Osteocyte (in vitro differentiated cells): ENCODE results near the gene SCAMP3. TPM values are rescaled to one million over a fixed set of nuclear protein-coding genes. Genes with fewer than 3 reads are reported as not detected.

Experiments
- DNase-seq: peaks from one replicate; pipeline ENCODE4 v3.0.0; 2021; ENCODE audit warnings: mixed read lengths; ENCODE audit not compliant: unreplicated experiment; ENCODE audit errors: extremely low spot score
- H3K27ac Mint-ChIP-seq: one replicate; pipeline ENCODE4 v1.8.0; 2021; ENCODE audit warnings: mild to moderate bottlenecking, mixed read lengths; ENCODE audit not compliant: unreplicated experiment
- H3K27me3 Mint-ChIP-seq: one replicate; pipeline ENCODE4 v1.8.0; 2021; ENCODE audit warnings: mixed read lengths; ENCODE audit not compliant: unreplicated experiment
- H3K36me3 Mint-ChIP-seq: one replicate; pipeline ENCODE4 v1.8.0; 2021; ENCODE audit warnings: mixed read lengths; ENCODE audit not compliant: unreplicated experiment
- H3K4me1 Mint-ChIP-seq: one replicate; pipeline ENCODE4 v1.8.0; 2021; ENCODE audit warnings: mixed read lengths; ENCODE audit not compliant: unreplicated experiment
- H3K4me3 Mint-ChIP-seq: one replicate; pipeline ENCODE4 v1.8.0; 2021; ENCODE audit warnings: mild to moderate bottlenecking, moderate library complexity, mixed read lengths; ENCODE audit not compliant: unreplicated experiment
- H3K9me3 Mint-ChIP-seq: one replicate; pipeline ENCODE4 v1.8.0; 2021; ENCODE audit warnings: mixed read lengths; ENCODE audit not compliant: unreplicated experiment
- total RNA-seq: library from RNA; stranded (reverse); gene quantifications from 2 replicates; pipeline ENCODE4 v1.2.1, GENCODE V29; 2021
- TF ChIP-seq, protein P1 (sequence below): fragments of 200-600 bp; sonication (generic); IDR thresholded peaks from 2 replicates; pipeline ENCODE4 v1.5.0; 2021; ENCODE audit warnings: antibody characterized with exemption, mild to moderate bottlenecking, moderate library complexity

Gene SCAMP3
- total RNA-seq, 1 donor from 2014 or later: 73.7 TPM

DNA sequence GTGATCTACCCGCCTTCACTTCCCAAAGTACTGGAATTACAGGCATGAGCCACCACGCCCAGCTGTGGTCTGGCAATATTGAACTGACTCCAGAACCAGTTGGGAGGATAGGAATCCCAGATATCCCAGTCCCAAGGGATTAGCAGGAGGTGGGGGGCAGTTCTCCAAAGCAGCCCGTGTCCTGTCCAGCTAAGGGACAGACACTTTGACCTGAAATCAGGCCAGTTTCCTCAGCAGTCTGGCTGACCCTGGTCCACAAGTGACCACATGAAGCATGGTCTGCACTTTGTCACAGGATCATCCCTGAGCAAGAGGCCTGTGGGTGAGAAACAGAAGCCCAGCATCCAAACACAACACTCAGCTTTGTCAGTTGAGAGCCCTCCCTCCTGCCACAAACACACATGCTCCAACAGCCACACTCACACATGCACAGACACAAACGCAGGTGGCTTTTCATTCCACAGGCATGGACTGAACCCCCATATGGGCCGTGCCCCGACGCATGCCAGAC is 43.8 kb upstream of the SCAMP3 start:
- TF ChIP-seq, protein P1, sequence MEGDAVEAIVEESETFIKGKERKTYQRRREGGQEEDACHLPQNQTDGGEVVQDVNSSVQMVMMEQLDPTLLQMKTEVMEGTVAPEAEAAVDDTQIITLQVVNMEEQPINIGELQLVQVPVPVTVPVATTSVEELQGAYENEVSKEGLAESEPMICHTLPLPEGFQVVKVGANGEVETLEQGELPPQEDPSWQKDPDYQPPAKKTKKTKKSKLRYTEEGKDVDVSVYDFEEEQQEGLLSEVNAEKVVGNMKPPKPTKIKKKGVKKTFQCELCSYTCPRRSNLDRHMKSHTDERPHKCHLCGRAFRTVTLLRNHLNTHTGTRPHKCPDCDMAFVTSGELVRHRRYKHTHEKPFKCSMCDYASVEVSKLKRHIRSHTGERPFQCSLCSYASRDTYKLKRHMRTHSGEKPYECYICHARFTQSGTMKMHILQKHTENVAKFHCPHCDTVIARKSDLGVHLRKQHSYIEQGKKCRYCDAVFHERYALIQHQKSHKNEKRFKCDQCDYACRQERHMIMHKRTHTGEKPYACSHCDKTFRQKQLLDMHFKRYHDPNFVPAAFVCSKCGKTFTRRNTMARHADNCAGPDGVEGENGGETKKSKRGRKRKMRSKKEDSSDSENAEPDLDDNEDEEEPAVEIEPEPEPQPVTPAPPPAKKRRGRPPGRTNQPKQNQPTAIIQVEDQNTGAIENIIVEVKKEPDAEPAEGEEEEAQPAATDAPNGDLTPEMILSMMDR: no peak
- no peak overlapping the region for H3K4me3 Mint-ChIP-seq
- no peaks in the 10 kb centered on the region for H3K27me3 Mint-ChIP-seq
- H3K27ac Mint-ChIP-seq: no peak overlapping the region
- DNase-seq: no peak
- H3K4me1 Mint-ChIP-seq: peaks cover 23% of the 10 kb centered on the region
- H3K36me3 Mint-ChIP-seq: no peaks in the 10 kb centered on the region
- no peaks in the 10 kb centered on the region for H3K9me3 Mint-ChIP-seq

DNA sequence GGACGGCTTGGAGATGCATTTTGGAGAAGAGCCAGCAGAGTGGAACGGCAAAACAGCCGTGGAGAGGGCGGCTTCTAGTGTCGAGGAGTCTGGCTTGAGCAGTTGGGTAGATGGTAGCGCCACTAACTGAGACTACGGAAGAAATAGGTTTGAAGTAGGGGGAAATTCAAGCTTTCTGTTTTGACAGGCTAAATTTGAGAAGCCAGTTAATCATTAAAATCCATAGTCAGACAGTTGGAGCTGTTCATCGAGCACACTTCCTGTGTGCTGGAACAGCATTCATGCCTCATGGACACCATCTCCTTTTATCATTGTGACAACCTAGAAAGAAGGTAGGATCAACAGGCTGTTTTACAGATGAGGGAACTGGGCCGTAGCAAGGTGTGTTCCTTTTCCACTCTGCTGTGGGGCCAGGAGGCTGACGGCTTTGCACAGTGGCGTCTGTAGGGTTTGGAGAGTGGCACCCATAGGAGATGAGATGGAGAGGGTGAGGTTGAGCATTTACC is 42.5 kb upstream of the SCAMP3 start:
- no peak overlapping the region for H3K4me3 Mint-ChIP-seq
- TF ChIP-seq, protein P1: no peak
- H3K27me3 Mint-ChIP-seq: no peaks in the 10 kb centered on the region
- no peak overlapping the region for H3K27ac Mint-ChIP-seq
- no peak for DNase-seq
- H3K9me3 Mint-ChIP-seq: no peaks in the 10 kb centered on the region
- no peaks in the 10 kb centered on the region for H3K36me3 Mint-ChIP-seq
- H3K4me1 Mint-ChIP-seq: peaks cover 12% of the 10 kb centered on the region

DNA sequence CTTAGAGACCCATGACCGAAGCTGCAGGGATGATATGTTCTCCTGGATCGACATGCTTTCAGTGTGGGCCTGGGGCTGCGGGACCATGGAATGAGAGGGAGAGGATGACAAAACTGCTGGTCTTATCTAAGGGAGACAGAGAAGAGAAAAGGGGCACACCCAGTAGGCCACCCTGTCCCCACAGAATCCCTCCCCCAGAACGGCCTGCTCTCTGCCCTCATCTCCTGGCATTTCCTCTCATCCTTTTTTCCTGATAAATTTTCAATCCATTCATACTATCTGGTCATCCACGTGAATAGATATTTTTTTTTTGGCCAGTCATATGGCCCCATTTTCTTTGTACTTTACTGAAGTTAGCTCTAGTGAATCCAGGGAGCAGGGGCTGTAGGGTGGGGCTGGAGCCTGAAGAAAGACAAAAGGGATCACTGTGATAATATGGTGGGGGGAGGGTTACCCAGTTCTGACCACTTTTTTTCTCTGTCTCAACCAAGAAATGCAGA is 39.2 kb upstream of the SCAMP3 start, which contains the start of gene PKLR:
Gene PKLR, minus strand, starts transcription at position 97 of the 500 bp plus-strand sequence. Its CDS starts 43 bp downstream, at position 54.
- Mint-ChIP-seq H3K4me1 (peaks cover 6% of the 10 kb centered on the region), H3K9me3 (no peaks in the 10 kb centered on the region), H3K4me3 (no peak within 1 kb of the TSS), H3K36me3 (no peaks in the 10 kb centered on the region), H3K27me3 (peaks cover 13% of the 10 kb centered on the region), H3K27ac (no peak within 1 kb of the TSS)
- TF ChIP-seq, protein P1: no peak
- no peak for DNase-seq

- Mint-ChIP-seq H3K27ac (no peak overlapping the region), H3K36me3 (no peaks in the 10 kb centered on the region), H3K4me3 (no peak overlapping the region), H3K4me1 (peaks cover 2% of the 10 kb centered on the region), H3K9me3 (no peaks in the 10 kb centered on the region), H3K27me3 (peaks cover 16% of the 10 kb centered on the region)
- TF ChIP-seq, protein P1: no peak
- DNase-seq: no peak
Observed at GRCh38 chr1:155300553-155301329, 38.6 kb upstream of the SCAMP3 start.

DNA sequence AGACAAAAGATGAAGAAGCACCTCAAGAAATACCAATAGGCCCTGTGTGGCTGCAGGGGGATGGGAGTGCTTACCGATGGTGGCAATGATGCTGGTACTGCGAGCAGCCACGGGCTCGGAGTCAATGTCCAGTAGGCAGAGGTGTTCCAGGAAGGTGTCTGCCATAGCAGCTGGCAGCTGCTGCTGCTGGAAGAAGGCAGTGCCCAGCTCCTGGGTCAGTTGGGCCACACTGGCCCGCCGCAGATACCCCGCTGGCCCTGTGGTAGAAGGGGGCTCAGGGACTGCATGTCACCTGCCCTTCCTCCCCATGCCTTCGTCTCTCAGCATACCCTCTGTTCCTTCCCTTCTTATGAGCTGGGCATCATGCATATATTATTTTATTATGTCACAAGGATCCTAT is 37.9 kb upstream of the SCAMP3 start:
- Mint-ChIP-seq H3K27me3 (peaks cover 16% of the 10 kb centered on the region), H3K4me3 (no peak overlapping the region), H3K27ac (no peak overlapping the region), H3K36me3 (no peaks in the 10 kb centered on the region), H3K4me1 (no peaks in the 10 kb centered on the region), H3K9me3 (no peaks in the 10 kb centered on the region)
- DNase-seq: no peak
- TF ChIP-seq, protein P1: no peak
